Smooth muscle cell (in vitro differentiated cells): ENCODE data around the gene FXYD6. TPM values are rescaled to one million over a fixed set of nuclear protein-coding genes. Genes with fewer than 3 reads are reported as not detected.

ENCODE experiments used
- DNase-seq: peaks from one replicate; lab custom pipeline; 2025; ENCODE audit not compliant: unreplicated experiment; lab: John Stamatoyannopoulos, UW
- H2AFZ ChIP-seq: fragments of 200-600 bp; sonication (generic); 2 replicates; pipeline ENCODE4 v1.6.0; 2016; ENCODE audit warnings: antibody characterized with exemption, low read depth, mild to moderate bottlenecking
- H3F3A ChIP-seq: fragments of 200-600 bp; sonication (generic); 2 replicates; pipeline ENCODE4 v1.6.0; 2017; ENCODE audit warnings: antibody characterized with exemption, low read depth
- H3K27ac ChIP-seq: fragments of 200-600 bp; sonication (generic); 2 replicates; pipeline ENCODE4 v1.5.1; 2016; ENCODE audit warnings: low read depth, mild to moderate bottlenecking
- H3K27me3 ChIP-seq: fragments of 200-600 bp; sonication (generic); 2 replicates; pipeline ENCODE4 v1.6.1; 2016; ENCODE audit warnings: low read depth, mild to moderate bottlenecking
- H3K36me3 ChIP-seq: fragments of 200-600 bp; sonication (generic); 2 replicates; pipeline ENCODE4 v1.5.1; 2016; ENCODE audit warnings: low read depth
- H3K4me1 ChIP-seq: fragments of 200-600 bp; sonication (generic); 2 replicates; pipeline ENCODE4 v1.5.1; 2016; ENCODE audit warnings: low read depth
- H3K4me2 ChIP-seq: fragments of 200-600 bp; sonication (generic); 2 replicates; pipeline ENCODE4 v1.6.0; 2016; ENCODE audit warnings: mild to moderate bottlenecking
- H3K4me3 ChIP-seq: fragments of 200-600 bp; sonication (generic); 2 replicates; pipeline ENCODE4 v1.5.1; 2016; ENCODE audit warnings: mild to moderate bottlenecking
- H3K79me2 ChIP-seq: fragments of 200-600 bp; sonication (generic); 2 replicates; pipeline ENCODE4 v1.6.0; 2016; ENCODE audit warnings: low read depth, mild to moderate bottlenecking
- H3K9ac ChIP-seq: fragments of 200-600 bp; sonication (generic); 2 replicates; pipeline ENCODE4 v1.6.0; 2016; ENCODE audit warnings: low read depth
- H3K9me3 ChIP-seq: fragments of 200-600 bp; sonication (generic); replicated peaks from 2 replicates; pipeline ENCODE4 v1.5.1; 2016; ENCODE audit warnings: low read depth
- H4K20me1 ChIP-seq: fragments of 200-600 bp; sonication (generic); 2 replicates; pipeline ENCODE4 v1.6.0; 2016; ENCODE audit warnings: low read depth
- CTCF ChIP-seq: fragments of 200-600 bp; sonication (generic); IDR thresholded peaks from 2 replicates; pipeline ENCODE4 v1.5.1; 2017; ENCODE audit warnings: borderline replicate concordance, mild to moderate bottlenecking, antibody characterized with exemption; ENCODE audit not compliant: insufficient read depth, poor library complexity, severe bottlenecking
- WGBS: methylation state at CpG from one replicate; pipeline ENCODE4 v1.1.7; 2016; ENCODE audit warnings: low lambda C conversion rate; 5-methylcytosine and 5-hydroxymethylcytosine counted together
- polyA plus RNA-seq: library from polyadenylated mRNA; unstranded; fragments of >200 nt; fragmentation: Nextera tagmentation; extraction: Ambion mirVana; gene quantifications from 2 replicates; pipeline ENCODE4 v1.2.1, GENCODE V29; 2016
- total RNA-seq: library from RNA; depleted of rRNA; stranded (reverse); fragments of >200 nt; gene quantifications from 2 replicates; pipeline ENCODE4 v1.2.3, GENCODE V29; 2014

The FXYD6 gene
- total and polyA plus RNA-seq, 2 experiments from 2014 or later = 27.7 to 84.5 TPM

DNA sequence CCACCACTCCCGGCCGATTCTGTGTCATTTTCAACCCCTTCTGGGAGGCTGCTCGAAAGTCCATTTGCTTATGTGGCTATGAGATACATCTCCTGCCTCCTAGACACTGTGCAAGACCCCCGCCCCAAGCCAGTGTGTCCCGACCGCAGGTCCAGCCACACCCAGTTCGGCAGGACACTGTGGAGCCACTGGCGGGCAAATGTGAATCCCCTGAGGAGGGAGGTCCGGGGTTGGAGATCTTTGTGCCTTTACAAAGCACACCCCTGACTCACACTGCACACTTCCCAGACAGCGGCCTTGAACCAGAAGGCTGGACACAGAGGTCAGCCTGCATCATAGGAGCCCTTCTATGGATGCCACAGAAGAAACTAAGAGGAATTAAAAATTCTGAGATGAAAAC, 17.4 kb downstream of the FXYD6 start:
- 85% methylated on average over 10 of the region's 10 CpGs for WGBS
- no peak for DNase-seq

DNA sequence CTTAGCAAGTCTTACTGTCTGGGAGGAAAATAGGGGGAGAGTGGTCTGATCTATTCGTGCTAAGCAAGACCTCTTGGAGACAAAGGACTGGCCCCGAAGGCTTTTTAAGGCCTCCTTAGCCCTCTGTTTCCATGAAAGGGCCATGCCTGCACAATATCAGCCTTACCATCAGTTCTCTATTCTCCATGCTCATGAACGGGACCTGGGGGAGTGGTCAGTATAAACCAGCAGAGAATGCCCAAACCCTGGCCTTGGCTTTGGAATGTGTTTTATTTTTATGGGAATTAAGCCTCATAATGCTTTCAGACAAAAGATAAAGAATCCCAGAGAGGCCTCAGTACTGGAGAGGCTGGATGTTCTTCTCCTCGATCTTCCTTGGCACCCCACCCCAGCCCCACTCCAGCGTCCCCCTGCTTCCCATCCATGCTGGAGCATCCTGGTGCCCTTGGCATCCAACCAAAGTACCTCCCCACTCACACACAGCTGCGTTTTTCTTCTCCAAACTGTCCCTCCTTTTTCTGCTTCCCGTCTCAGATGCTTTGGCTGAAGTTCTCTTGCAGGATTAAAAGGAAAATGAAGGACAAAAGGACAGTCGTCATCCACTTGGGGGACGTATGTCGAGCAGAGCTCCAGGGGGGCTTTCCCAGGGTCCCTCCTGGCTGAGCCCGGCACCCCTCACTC, 18.6 kb downstream of the FXYD6 start:
- no peak for TF ChIP-seq CTCF
- Histone ChIP-seq H3K9me3 (no peaks in the 10 kb centered on the region), H3K36me3 (peaks cover 2% of the 10 kb centered on the region), H3K4me1 (peaks cover 7% of the 10 kb centered on the region), H3K79me2 (peaks cover 6% of the 10 kb centered on the region), H3K9ac (no peak overlapping the region), H3K4me3 (no peak overlapping the region), H3K27ac (no peak overlapping the region), H4K20me1 (peaks cover 27% of the 10 kb centered on the region), H3F3A (no peaks in the 10 kb centered on the region), H2AFZ (no peak overlapping the region), H3K4me2 (no peak overlapping the region), H3K27me3 (no peaks in the 10 kb centered on the region)
- no peak for DNase-seq
- WGBS = 79% methylated on average over 11 of the region's 11 CpGs

More for the DNA sequence above, 17.4 kb downstream of the FXYD6 start:
- no peaks in the 10 kb centered on the region for H3K9me3 ChIP-seq
- H3K27ac ChIP-seq = no peak overlapping the region
- no peak overlapping the region for H2AFZ ChIP-seq
- H4K20me1 ChIP-seq = peaks cover 28% of the 10 kb centered on the region
- no peak overlapping the region for H3K4me3 ChIP-seq
- H3K9ac ChIP-seq = no peak overlapping the region
- no peak overlapping the region for H3K4me2 ChIP-seq
- TF ChIP-seq CTCF = no peak
- no peaks in the 10 kb centered on the region for H3F3A ChIP-seq
- H3K27me3 ChIP-seq = no peaks in the 10 kb centered on the region
- peaks cover 6% of the 10 kb centered on the region for H3K79me2 ChIP-seq
- peaks cover 7% of the 10 kb centered on the region for H3K4me1 ChIP-seq
- no peaks in the 10 kb centered on the region for H3K36me3 ChIP-seq

DNA sequence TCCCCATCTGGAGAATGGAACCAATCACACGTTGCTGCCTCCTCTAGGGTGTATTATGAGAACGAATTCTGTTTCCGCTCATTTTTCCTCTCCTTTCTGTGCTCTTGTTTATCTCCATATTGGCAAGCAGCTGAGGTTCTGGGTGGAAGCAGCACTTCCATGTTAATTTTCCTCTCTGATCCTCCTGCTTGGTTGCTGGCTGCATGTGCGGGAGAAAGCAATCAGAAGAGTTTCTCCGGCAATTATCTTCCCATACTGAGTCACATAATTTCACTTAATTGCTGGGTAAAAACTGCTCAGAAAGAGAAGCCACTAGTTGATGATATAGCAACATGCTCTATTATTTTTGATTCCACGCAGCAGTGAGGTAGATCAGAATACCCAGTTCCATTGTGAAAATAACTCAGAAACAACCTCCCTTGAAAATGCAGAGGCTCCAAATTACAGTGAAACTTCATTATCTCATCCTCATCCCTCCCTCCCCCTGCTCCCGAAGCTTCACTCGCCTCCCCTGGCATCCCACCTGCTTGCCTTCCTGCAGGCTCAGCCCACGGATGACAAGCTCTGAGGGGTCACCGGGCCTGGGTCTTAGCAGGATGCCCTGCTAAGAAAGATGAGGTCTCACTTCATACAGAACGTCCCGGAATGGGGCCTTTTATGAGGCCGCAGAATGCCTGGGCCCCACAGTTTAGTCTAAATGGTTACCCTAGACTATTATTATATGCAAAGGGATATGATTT, 20.4 kb downstream of the FXYD6 start:
- H3K27me3 ChIP-seq = no peaks in the 10 kb centered on the region
- no peak overlapping the region for H3K4me3 ChIP-seq
- DNase-seq = no peak
- H3F3A ChIP-seq = no peaks in the 10 kb centered on the region
- H3K27ac ChIP-seq = no peak overlapping the region
- 91% methylated on average over 13 of the region's 13 CpGs for WGBS
- no peaks in the 10 kb centered on the region for H3K79me2 ChIP-seq
- no peak for TF ChIP-seq CTCF
- no peaks in the 10 kb centered on the region for H3K9me3 ChIP-seq
- H3K4me1 ChIP-seq = peaks cover 9% of the 10 kb centered on the region
- peaks cover 5% of the 10 kb centered on the region for H3K36me3 ChIP-seq
- H3K9ac ChIP-seq = no peak overlapping the region
- peaks cover 12% of the 10 kb centered on the region for H4K20me1 ChIP-seq
- no peak overlapping the region for H2AFZ ChIP-seq
- no peak overlapping the region for H3K4me2 ChIP-seq
